Measurements from ENCODE around the gene PTK7. TPM values are rescaled to one million over a fixed set of nuclear protein-coding genes. Genes with fewer than 3 reads are reported as not detected.

PTK7 gene
- total and polyA plus RNA-seq, 2 donors (not counting 3 experiments of a cell fraction or from before 2014, with no cell fraction given) = 41.9 to 65.6 TPM

DNA sequence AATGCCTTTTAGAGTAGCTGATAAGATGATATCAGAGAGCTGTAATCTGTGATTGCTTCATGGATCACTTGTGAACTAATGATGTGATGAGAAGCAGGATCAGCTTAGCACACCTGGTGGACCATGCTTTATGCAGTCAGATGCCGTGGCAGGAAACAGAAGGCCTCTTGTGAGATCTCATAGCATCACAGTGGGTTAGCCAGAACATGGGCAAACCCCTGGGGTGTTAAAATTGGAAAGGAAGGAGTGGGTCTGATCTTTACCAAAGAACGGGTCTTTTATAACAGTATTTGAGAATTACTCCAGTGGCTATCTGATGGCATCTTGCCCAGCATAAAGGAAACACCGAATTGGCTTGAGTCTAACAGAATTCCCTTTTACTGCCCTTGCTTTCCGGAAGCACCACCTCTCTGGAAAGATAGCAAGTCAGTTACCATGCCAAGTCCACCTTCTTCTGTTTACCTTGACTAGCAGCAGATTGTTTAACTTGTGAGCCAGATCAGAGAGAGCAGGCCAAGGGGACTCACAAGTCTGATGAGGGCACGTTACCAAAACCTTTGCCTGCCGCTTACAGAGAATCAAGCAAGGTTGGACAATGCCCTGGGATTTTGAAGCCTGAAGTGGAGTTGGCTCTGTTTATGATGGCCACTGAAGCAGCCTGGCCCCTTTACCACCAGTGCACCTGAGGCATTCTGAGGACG is 74.1 kb downstream of the PTK7 start:
- FAIRE-seq = peak; percentile 82
- Histone ChIP-seq H3K9ac (replicated peaks; ENCODE audit: extremely low read depth, insufficient read depth, low read length) (no peak overlapping the region), H3K9me1 (replicated peaks; ENCODE audit: control insufficient read depth, extremely low read depth, insufficient read depth, low read length) (no peaks in the 10 kb centered on the region), H4K20me1 (replicated peaks; ENCODE audit: control insufficient read depth, extremely low read depth, insufficient read depth, low read length) (no peaks in the 10 kb centered on the region), H3K79me2 (ENCODE audit: control insufficient read depth, insufficient read depth, low read length) (no peaks in the 10 kb centered on the region), H3K36me3 (ENCODE audit: control insufficient read depth in 2 of 2, extremely low read depth in 1 of 2, insufficient read depth in 2 of 2, low read length in 2 of 2) (no peaks in the 10 kb centered on the region), H3K9me3 (replicated peaks; ENCODE audit: control insufficient read depth, insufficient read depth, low read length) (no peaks in the 10 kb centered on the region), H3K4me3 (replicated peaks in 1 of 3; ENCODE audit: insufficient read depth in 1 of 3, low read depth in 1 of 3, low read length in 3 of 3) (no peak overlapping the region), H3K4me1 (ENCODE audit: control insufficient read depth, extremely low read depth, insufficient read depth, low read length) (peaks cover 5% of the 10 kb centered on the region), H3K27me3 (ENCODE audit: control insufficient read depth in 2 of 2, insufficient read depth in 2 of 2, low read length in 2 of 2) (no peaks in the 10 kb centered on the region), H3K4me2 (ENCODE audit: insufficient read depth, low read length) (no peak overlapping the region), H2AFZ (ENCODE audit: low read depth, low read length) (peak overlapping the region; percentile 20), H3K27ac (ENCODE audit: insufficient read depth, low read depth, low read length) (no peak overlapping the region)
- intact Hi-C loops (cut with micrococcal nuclease) = no loop called here
- BruUV-seq (replicated peaks) = no TSS peak
- peak; percentile 53 for DNase-seq (ENCODE audit: low read depth, low spot score)
- ChIA-PET POLR2A (interaction anchor here (0.6 kb wide), 1 partner anchor 17 kb away, joined by 4 read pairs; no protein-coding TSS in a partner anchor), CTCF (interaction anchor here (1.0 kb wide), 1 partner anchor 79 kb away, joined by 3 read pairs; the partner anchor contains the start of gene DNPH1)
- dilution Hi-C loops (cut with MboI; ENCODE audit: extremely low pct_ligation_motif_present, low sequenced_read_pairs) = no loop called here
- TF ChIP-seq MYC (IDR thresholded peaks at IDR 0.05; ENCODE audit: low read depth, low read length) = no peak

DNA sequence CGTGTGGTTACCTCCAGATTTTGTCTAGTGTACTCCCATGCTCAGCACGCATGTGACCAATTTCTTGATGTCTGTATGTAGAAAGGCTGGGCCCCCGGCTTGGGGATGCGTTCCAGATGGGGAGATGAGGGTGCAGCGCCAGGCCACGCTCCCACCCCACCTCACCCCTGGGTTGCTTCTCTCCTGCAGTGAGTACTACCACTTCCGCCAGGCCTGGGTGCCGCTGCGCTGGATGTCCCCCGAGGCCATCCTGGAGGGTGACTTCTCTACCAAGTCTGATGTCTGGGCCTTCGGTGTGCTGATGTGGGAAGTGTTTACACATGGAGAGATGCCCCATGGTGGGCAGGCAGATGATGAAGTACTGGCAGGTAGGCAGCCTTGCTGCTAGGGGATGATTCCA is 83.5 kb downstream of the PTK7 start:
- Histone ChIP-seq H4K20me1 (replicated peaks; ENCODE audit: control insufficient read depth, extremely low read depth, insufficient read depth, low read length) (no peaks in the 10 kb centered on the region), H3K9me3 (replicated peaks; ENCODE audit: control insufficient read depth, insufficient read depth, low read length) (no peaks in the 10 kb centered on the region), H3K9me1 (replicated peaks; ENCODE audit: control insufficient read depth, extremely low read depth, insufficient read depth, low read length) (no peaks in the 10 kb centered on the region), H3K27ac (ENCODE audit: insufficient read depth, low read depth, low read length) (no peak overlapping the region), H3K36me3 (ENCODE audit: control insufficient read depth in 2 of 2, extremely low read depth in 1 of 2, insufficient read depth in 2 of 2, low read length in 2 of 2) (no peaks in the 10 kb centered on the region), H3K4me3 (replicated peaks in 1 of 3; ENCODE audit: insufficient read depth in 1 of 3, low read depth in 1 of 3, low read length in 3 of 3) (no peak overlapping the region), H3K9ac (replicated peaks; ENCODE audit: extremely low read depth, insufficient read depth, low read length) (no peak overlapping the region), H2AFZ (ENCODE audit: low read depth, low read length) (no peak overlapping the region), H3K4me1 (ENCODE audit: control insufficient read depth, extremely low read depth, insufficient read depth, low read length) (no peaks in the 10 kb centered on the region), H3K4me2 (ENCODE audit: insufficient read depth, low read length) (no peak overlapping the region), H3K79me2 (ENCODE audit: control insufficient read depth, insufficient read depth, low read length) (no peaks in the 10 kb centered on the region), H3K27me3 (ENCODE audit: control insufficient read depth in 2 of 2, insufficient read depth in 2 of 2, low read length in 2 of 2) (no peaks in the 10 kb centered on the region)
- ChIA-PET POLR2A (no interaction called here), CTCF (interaction anchor here (2.4 kb wide), 1 partner anchor 16 kb away, joined by 9 read pairs; no protein-coding TSS in a partner anchor)
- intact Hi-C loops (cut with micrococcal nuclease) = no loop called here
- FAIRE-seq = no peak
- dilution Hi-C loops (cut with MboI; ENCODE audit: extremely low pct_ligation_motif_present, low sequenced_read_pairs) = no loop called here
- DNase-seq (ENCODE audit: low read depth, low spot score) = no peak
- TF ChIP-seq FOS (IDR thresholded peaks at IDR 0.05; ENCODE audit: borderline replicate concordance, insufficient read depth, low read length) (no peak), EZH2 (IDR thresholded peaks at IDR 0.05; ENCODE audit: borderline replicate concordance, low read depth, low read length, severe bottlenecking) (no peak), POLR2A (IDR thresholded peaks at IDR 0.05; ENCODE audit: low read depth, low read length) (no peak), GATA2 (IDR thresholded peaks at IDR 0.05; ENCODE audit: insufficient read depth, insufficient read length, low read depth, low read length) (no peak), MYC (IDR thresholded peaks at IDR 0.05; ENCODE audit: low read depth, low read length) (no peak), POLR2AphosphoS5 (IDR thresholded peaks at IDR 0.05; ENCODE audit: insufficient read depth, low read depth, low read length) (no peak), JUN (IDR thresholded peaks at IDR 0.05; ENCODE audit: borderline replicate concordance, insufficient read depth, insufficient read length, low read depth) (no peak)
- TF ChIP-seq, protein P1, sequence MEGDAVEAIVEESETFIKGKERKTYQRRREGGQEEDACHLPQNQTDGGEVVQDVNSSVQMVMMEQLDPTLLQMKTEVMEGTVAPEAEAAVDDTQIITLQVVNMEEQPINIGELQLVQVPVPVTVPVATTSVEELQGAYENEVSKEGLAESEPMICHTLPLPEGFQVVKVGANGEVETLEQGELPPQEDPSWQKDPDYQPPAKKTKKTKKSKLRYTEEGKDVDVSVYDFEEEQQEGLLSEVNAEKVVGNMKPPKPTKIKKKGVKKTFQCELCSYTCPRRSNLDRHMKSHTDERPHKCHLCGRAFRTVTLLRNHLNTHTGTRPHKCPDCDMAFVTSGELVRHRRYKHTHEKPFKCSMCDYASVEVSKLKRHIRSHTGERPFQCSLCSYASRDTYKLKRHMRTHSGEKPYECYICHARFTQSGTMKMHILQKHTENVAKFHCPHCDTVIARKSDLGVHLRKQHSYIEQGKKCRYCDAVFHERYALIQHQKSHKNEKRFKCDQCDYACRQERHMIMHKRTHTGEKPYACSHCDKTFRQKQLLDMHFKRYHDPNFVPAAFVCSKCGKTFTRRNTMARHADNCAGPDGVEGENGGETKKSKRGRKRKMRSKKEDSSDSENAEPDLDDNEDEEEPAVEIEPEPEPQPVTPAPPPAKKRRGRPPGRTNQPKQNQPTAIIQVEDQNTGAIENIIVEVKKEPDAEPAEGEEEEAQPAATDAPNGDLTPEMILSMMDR (IDR thresholded peaks at IDR 0.05; ENCODE audit: extremely low read depth in 1 of 2, insufficient read depth in 1 of 2, low read depth in 1 of 2, low read length in 2 of 2) = no peak
- TF ChIP-seq, protein P2, sequence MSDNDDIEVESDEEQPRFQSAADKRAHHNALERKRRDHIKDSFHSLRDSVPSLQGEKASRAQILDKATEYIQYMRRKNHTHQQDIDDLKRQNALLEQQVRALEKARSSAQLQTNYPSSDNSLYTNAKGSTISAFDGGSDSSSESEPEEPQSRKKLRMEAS (IDR thresholded peaks at IDR 0.05; ENCODE audit: insufficient read depth, insufficient read length) = no peak
- no TSS peak for BruUV-seq (replicated peaks)
